ENCODE measurements around the gene LRRN3.

LRRN3 gene

GRCh38 chr7:111101856-111102646 is 11.1 kb downstream of the LRRN3 start:
- in situ Hi-C loops (cut with HindIII; ENCODE audit: low pct_unique_long_range_greater_than_20kb, low sequenced_read_pairs) = no loop called here
- no peak for DNase-seq (ENCODE audit: low read depth in 1 of 2, low spot score in 1 of 2)

GRCh38 chr7:111103136-111103535 is 12.2 kb downstream of the LRRN3 start:
- in situ Hi-C loops (cut with HindIII; ENCODE audit: low pct_unique_long_range_greater_than_20kb, low sequenced_read_pairs) = no loop called here
- no peak for TF ChIP-seq JUND (IDR thresholded peaks at IDR 0.05; ENCODE audit: low read depth)
- no peak for DNase-seq (ENCODE audit: low read depth in 1 of 2, low spot score in 1 of 2)

More at GRCh38 chr7:111101856-111102646, 11.1 kb downstream of the LRRN3 start:
- TF ChIP-seq JUND (IDR thresholded peaks at IDR 0.05; ENCODE audit: low read depth) = no peak

GRCh38 chr7:111103678-111104274 is 12.8 kb downstream of the LRRN3 start:
- in situ Hi-C loops (cut with HindIII; ENCODE audit: low pct_unique_long_range_greater_than_20kb, low sequenced_read_pairs) = no loop called here
- no peak for TF ChIP-seq JUND (IDR thresholded peaks at IDR 0.05; ENCODE audit: low read depth)
- no peak for DNase-seq (ENCODE audit: low read depth in 1 of 2, low spot score in 1 of 2)

- TF ChIP-seq JUND (IDR thresholded peaks at IDR 0.05; ENCODE audit: low read depth) = no peak
- in situ Hi-C loops (cut with HindIII; ENCODE audit: low pct_unique_long_range_greater_than_20kb, low sequenced_read_pairs) = no loop called here
- DNase-seq (ENCODE audit: low read depth in 1 of 2, low spot score in 1 of 2) = no peak
Observed at GRCh38 chr7:111104710-111105109, 13.8 kb downstream of the LRRN3 start.

GRCh38 chr7:111105269-111105668 is 14.3 kb downstream of the LRRN3 start:
- in situ Hi-C loops (cut with HindIII; ENCODE audit: low pct_unique_long_range_greater_than_20kb, low sequenced_read_pairs) = no loop called here
- TF ChIP-seq JUND (IDR thresholded peaks at IDR 0.05; ENCODE audit: low read depth) = no peak
- DNase-seq (ENCODE audit: low read depth in 1 of 2, low spot score in 1 of 2) = no peak

- TF ChIP-seq JUND (IDR thresholded peaks at IDR 0.05; ENCODE audit: low read depth) = no peak
- DNase-seq (ENCODE audit: low read depth in 1 of 2, low spot score in 1 of 2) = no peak
- in situ Hi-C loops (cut with HindIII; ENCODE audit: low pct_unique_long_range_greater_than_20kb, low sequenced_read_pairs) = no loop called here
Observed at GRCh38 chr7:111107579-111107978, 16.7 kb downstream of the LRRN3 start.

- no peak for TF ChIP-seq JUND (IDR thresholded peaks at IDR 0.05; ENCODE audit: low read depth)
- in situ Hi-C loops (cut with HindIII; ENCODE audit: low pct_unique_long_range_greater_than_20kb, low sequenced_read_pairs) = no loop called here
- DNase-seq (ENCODE audit: low read depth in 1 of 2, low spot score in 1 of 2) = no peak
Observed at GRCh38 chr7:111108000-111108399, 17.1 kb downstream of the LRRN3 start.

- no peak for DNase-seq (ENCODE audit: low read depth in 1 of 2, low spot score in 1 of 2)
- TF ChIP-seq JUND (IDR thresholded peaks at IDR 0.05; ENCODE audit: low read depth) = no peak
- in situ Hi-C loops (cut with HindIII; ENCODE audit: low pct_unique_long_range_greater_than_20kb, low sequenced_read_pairs) = no loop called here
Observed at GRCh38 chr7:111108496-111108895, 17.6 kb downstream of the LRRN3 start.

GRCh38 chr7:111112439-111112838 is 21.5 kb downstream of the LRRN3 start:
- in situ Hi-C loops (cut with HindIII; ENCODE audit: low pct_unique_long_range_greater_than_20kb, low sequenced_read_pairs) = no loop called here
- DNase-seq (ENCODE audit: low read depth in 1 of 2, low spot score in 1 of 2) = no peak
- TF ChIP-seq JUND (IDR thresholded peaks at IDR 0.05; ENCODE audit: low read depth) = no peak

- no peak for DNase-seq (ENCODE audit: low read depth in 1 of 2, low spot score in 1 of 2)
- no peak for TF ChIP-seq JUND (IDR thresholded peaks at IDR 0.05; ENCODE audit: low read depth)
- in situ Hi-C loops (cut with HindIII; ENCODE audit: low pct_unique_long_range_greater_than_20kb, low sequenced_read_pairs) = no loop called here
Observed at GRCh38 chr7:111113263-111114017, 22.5 kb downstream of the LRRN3 start.

GRCh38 chr7:111115966-111116365 is 25.0 kb downstream of the LRRN3 start:
- no peak for DNase-seq (ENCODE audit: low read depth in 1 of 2, low spot score in 1 of 2)
- TF ChIP-seq JUND (IDR thresholded peaks at IDR 0.05; ENCODE audit: low read depth) = no peak
- in situ Hi-C loops (cut with HindIII; ENCODE audit: low pct_unique_long_range_greater_than_20kb, low sequenced_read_pairs) = no loop called here

GRCh38 chr7:111126987-111127386 is 36.1 kb downstream of the LRRN3 start:
- TF ChIP-seq JUND (IDR thresholded peaks at IDR 0.05; ENCODE audit: low read depth) = no peak
- peak in 1 of 2 experiments; percentile 1 for DNase-seq (ENCODE audit: low read depth in 1 of 2, low spot score in 1 of 2)
- in situ Hi-C loops (cut with HindIII; ENCODE audit: low pct_unique_long_range_greater_than_20kb, low sequenced_read_pairs) = no loop called here

GRCh38 chr7:111129435-111129834 is 38.5 kb downstream of the LRRN3 start:
- in situ Hi-C loops (cut with HindIII; ENCODE audit: low pct_unique_long_range_greater_than_20kb, low sequenced_read_pairs) = no loop called here
- TF ChIP-seq JUND (IDR thresholded peaks at IDR 0.05; ENCODE audit: low read depth) = no peak
- no peak for DNase-seq (ENCODE audit: low read depth in 1 of 2, low spot score in 1 of 2)

Data from T47D (cell line).